GM12878 (cell line): ENCODE data around the gene SLC22A23.

Source experiments
- BHLHE40 ChIP-seq, 2 experiments: fragments of 450-650 bp in 1 of 2; IDR thresholded peaks; 2 replicates each; pipeline ENCODE4 v1.6.1; 2011 to 2017; ENCODE audit warnings: low read depth in 2 of 2, borderline replicate concordance in 1 of 2, improper control_type of control experiment in 1 of 2, low read length in 1 of 2, mild to moderate bottlenecking in 1 of 2
- POLR2A ChIP-seq: IDR thresholded peaks from 2 replicates; pipeline ENCODE4 v1.6.1; 2011; ENCODE audit warnings: low read depth, mild to moderate bottlenecking, low read length

GRCh38 chr6:3249821-3250220, 207.0 kb downstream of the SLC22A23 start:
- TF ChIP-seq BHLHE40 (IDR thresholded peaks at IDR 0.05; ENCODE audit: borderline replicate concordance in 1 of 2, low read depth in 2 of 2, low read length in 1 of 2), result no peak
- TF ChIP-seq POLR2A, result no peak
